Kasumi-1 (cell line): Measurements from ENCODE around the gene PATL2.
"Not testable (repeated sequence)": the region's sequence is repeated elsewhere in the genome, so short reads cannot be mapped to it uniquely, and the experiment has no call there.

Experiments
- DNase-seq, 2 experiments: peaks; one replicate each; lab custom pipeline; 2025; lab: John Stamatoyannopoulos, UW

PATL2 gene

DNA sequence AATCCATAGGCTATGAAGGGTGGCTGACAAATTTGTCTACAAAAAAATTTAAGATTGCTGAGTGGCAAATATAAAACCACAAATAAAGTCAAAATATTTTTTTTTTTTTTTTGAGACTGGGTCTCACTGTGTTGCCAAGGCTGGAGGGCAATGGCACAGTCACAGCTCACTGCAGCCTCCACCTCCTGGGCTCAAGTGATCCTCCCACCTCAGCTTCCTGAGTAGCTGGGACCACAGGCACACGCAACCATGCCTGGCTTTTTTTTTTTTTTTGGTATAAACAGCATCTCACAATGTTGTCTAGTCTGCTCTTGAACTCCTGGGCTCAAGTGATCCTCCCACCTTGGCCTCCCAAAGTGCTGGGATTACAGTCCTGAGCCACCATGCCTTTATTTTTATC, 20.9 kb downstream of the PATL2 start:
- DNase-seq, result not testable (repeated sequence)

DNA sequence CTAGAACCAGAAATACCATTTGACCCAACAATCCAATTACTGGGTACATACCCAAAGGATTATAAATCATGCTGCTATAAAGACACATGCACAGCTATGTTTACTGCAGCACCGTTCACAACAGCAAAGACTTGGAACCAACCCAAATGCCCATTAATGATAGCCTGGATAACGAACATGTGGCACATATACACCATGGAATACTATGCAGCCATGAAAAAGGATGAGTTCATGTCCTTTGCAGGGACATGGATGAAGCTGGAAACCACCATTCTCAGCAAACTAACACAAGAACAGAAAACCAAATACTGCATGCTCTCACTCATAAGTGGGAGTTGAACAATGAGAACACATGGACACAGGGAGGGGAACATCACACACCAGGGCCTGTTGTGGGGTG, 21.8 kb downstream of the PATL2 start:
- not testable (repeated sequence) for DNase-seq

DNA sequence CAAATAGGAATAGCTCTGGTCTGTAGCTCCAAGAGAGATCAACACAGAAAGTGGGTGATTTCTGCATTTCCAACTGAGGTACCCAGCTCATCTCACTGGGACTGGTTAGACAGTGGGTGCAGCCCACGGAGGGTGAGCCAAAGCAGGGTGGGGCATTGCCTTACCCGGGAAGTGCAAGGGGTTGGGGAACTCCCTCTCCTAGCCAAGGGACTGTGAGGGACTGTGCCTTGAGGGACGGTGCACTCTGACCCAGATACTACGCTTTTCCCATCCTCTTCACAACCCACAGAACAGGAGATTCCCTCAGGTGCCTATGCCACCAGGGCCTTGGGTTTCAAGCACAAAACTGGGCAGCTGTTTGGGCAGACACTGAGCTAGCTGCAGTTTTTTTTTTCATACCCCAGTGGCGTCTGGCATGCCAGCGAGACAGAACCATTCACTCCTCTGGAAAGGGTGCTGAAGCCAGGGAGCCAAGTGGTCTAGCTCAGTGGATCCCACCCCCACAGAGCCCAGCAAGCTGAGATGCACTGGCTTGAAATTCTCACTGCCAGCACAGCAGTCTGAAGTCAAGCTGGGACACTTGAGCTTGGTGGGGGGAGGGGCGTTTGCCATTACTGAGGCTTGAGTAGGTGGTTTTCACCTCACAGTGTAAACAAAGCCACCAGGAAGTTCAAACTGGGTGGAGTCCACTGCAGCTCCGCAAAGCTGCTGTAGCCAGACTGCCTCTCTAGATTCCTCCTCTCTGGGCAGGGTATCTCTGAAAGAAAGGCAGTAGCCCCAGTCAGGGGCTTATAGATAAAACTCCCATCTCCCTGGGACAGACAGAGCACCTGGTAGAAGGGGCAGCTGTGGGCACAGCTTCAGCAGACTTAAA, 28.1 kb downstream of the PATL2 start:
- not testable (repeated sequence) for DNase-seq

- DNase-seq, result no peak
Observed at GRCh38 chr15:44682211-44682610, 28.9 kb downstream of the PATL2 start.

DNA sequence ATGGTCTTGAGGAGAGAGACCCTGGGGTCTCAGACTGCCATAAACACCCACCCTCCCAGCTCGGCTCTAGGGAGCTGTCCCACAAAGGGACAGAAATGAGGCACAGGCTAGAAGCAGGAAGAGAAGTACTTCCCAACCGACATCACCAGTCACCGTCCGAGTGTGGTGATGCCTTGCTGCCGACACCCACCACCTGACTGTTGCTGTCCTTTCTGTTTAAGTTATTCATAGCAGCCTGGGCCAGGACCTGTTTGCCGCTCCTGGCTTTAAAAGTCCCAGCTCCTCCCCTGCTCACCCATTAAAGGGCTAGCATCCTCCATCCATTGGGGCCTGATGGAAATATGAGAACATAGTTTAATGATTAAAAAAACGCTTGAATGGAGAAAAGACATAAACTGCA, 34.4 kb downstream of the PATL2 start:
- no peak for DNase-seq

GRCh38 chr15:44675911-44676310, 35.2 kb downstream of the PATL2 start:
- DNase-seq, result no peak

DNA sequence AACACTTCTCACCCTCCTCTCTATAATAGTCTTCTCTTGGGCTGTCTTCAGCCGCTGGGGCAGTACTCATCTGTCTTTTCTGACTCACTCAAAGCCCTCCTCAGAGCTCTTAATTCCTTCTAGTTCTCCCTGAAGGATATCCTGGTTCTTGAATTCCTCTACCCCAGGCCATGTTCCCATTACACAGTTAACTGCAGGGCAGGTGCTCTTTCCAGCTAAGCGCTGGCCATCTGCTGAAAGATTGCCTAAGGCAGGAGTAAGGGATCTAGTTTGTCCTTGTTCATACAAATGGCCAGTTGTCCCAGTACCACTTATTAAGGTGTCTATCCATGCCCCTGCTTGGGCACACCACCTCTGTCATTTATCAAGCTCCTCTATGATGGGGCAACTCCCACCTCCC, 37.5 kb downstream of the PATL2 start:
- DNase-seq, result no peak

DNA sequence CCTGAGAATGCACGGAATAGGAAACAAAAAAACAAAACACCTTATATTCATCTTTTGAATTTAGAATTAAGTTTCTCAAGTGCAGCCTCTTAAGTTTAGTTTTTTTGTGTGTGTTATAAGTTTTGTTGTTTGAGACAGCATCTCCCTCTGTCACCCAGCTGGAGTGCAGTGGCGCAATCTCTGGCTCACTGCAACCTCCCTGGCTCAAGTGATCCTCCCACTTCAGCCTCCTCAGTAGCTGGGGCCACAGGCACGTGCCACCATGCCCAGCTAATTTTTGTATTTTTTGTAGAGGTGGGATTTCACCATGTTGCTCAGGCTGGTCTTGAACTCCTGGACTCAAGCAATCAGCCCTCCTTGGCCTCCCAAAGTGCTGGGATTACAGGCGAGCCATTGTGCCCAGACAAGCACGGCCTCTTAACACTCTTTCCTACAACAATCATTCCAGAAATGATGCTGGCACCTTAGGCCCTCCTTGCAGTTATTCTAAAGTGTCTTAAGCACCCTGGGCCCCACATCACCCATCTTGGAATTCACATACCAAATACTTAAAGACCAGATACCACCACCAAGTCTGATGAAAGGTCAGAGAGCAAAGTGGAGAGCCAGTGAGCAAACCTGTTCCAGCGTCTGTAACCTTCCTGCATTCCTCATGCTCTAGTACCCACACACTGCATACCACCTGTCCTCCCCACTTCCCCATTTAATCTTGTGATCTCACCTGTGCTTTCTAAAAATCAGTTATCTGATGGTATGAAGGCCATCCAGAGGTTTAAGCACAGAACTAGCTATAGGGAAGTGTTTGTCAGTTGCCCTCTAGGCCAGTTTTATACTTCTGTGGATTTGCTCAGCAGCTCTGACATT, 40.8 kb downstream of the PATL2 start:
- no peak for DNase-seq

DNA sequence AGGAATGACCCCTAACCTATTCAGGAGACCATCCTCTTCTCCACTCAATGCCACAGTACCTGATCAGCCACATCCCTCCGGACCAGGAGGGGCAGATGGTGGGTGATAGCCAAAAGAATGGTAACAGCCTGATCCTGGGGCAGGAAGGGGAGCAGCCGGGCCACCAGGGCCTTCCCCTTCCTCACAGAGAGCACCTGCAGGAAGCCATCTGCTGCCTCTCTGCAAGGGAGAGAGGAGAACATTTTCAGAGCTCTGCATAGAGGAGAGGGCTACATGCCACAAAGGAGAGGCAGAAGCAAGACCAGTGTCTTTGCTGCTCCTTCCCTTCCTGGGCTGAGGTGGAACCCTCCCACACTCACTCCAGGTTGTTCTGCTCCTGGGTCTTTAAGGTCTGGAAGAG, 42.2 kb downstream of the PATL2 start:
- DNase-seq, result no peak

DNA sequence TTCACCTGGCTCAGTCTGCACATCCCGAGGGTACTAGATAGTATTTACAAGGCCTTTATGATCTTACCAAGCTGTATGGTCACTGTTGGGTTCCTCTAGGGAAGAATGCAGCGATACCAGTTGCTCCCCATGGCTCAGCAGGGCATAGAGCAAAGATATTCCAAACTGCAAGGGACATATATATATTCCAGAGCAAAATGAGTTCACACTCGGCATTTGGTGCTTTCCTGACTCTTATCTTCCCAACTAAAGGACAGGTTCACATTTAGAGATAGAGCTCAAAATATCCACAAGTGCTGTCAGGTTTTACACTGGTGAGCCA, 44.1 kb downstream of the PATL2 start:
- DNase-seq, result no peak

DNA sequence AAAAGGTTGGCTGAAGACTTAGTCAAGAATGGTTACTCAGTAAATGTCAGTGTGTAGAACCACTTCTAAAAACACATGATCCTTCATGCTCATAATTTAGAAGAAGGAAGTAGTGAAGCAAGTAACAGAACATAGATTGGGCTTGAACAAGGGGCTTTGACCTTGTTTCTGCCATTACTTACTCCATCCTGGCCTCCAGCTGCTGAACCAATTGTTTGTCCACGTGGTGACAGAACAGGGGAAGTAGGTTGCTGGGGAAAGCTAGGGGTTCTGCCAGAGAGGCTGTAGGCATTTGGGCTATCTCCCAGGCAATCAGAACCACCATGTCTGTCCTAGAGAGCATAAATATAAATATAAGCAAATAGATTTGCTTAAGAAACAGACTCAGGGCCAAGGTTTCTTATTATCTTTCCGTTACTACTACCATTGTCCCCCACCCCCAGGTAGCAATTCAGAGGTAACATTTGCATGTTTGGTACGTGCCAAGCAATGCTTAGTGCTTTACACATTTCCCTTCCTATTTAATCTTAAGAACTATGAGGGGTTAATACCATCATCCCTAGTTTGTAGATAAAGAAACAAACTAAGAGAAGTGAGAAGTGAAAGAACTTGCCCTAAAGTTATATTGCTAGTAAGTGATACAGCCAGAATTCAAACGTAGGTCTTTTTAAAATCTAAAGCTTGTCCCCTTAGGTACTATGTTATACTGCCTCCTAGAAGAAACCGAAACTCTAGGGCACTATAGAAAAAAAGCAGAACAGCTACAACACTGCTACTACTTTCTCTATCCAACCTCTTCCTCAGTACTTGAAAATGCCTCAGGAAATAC, 44.7 kb downstream of the PATL2 start:
- no peak for DNase-seq

- peak; percentile 83 to 86 for DNase-seq
Observed at GRCh38 chr15:44663410-44664308, 47.5 kb downstream of the PATL2 start, which contains the start of gene SPG11. Gene SPG11, minus strand, starts transcription at chr15:44663662. Its CDS starts 15 bp downstream, at chr15:44663647.

DNA sequence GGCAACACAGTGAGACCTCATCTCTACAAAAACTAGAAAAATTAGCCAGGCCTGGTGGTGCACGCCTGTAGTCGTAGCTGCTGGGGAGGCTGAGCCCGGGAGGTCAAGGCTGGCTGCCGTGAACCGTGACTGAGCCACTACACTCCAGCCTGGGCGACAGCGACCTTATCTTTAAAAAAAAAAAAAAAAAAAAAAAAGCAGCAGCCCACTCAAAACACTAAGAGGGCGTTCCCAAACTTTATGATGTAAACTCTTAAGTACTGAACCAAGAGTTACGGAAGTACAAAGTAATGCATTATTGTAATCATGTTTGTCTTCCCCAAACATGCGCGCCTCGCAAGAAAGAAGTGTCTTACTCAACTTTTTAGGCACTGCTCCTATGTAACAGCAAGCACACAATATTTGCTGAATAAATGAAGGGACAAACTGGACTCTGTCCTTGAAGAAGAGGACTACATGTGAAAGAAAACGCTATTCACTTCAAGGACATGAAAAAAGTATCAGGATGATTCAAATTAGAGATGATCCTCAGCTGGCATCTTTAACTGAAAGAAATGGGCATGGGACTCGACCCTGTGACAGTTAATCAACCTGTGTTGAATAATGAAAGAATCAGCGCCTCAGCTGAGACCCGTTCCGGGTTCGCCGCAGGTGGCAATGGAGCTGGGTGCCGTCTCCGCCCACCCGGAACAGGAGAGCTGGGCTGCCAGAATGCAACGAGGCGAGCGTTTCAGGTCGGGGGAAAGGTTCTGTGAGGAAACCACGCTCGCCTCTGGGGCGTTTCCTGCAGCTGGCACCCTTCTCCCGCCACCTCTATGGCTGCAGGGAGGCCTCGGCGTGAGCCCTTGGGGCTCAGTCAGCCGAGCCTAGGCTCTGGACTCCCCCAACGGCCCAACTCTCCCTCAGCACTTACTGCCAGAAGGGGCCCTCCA, 48.4 kb downstream of the PATL2 start:
- peak; percentile 6 to 34 for DNase-seq

GRCh38 chr15:44661576-44661975, 49.5 kb downstream of the PATL2 start:
- no peak for DNase-seq

GRCh38 chr15:44659056-44659455, 52.1 kb downstream of the PATL2 start:
- no peak for DNase-seq

DNA sequence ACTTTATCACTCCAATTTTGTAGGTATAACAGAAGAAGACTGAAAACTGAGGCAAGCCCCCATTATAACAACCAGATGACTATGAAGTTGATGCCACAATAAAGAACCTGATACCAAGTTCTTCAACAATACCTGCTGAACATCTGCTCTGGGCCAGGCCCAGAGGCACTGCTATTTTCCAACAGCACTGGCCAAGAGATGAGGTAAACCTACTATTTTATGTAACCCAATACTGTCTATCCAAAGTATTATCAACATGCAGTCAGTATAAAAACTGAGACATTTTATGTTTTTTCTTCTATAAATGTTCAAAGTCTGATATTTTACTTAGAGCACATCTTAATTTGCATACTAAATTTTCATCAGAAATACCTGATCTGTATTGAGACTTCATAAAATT, 53.7 kb downstream of the PATL2 start:
- DNase-seq, result no peak

DNA sequence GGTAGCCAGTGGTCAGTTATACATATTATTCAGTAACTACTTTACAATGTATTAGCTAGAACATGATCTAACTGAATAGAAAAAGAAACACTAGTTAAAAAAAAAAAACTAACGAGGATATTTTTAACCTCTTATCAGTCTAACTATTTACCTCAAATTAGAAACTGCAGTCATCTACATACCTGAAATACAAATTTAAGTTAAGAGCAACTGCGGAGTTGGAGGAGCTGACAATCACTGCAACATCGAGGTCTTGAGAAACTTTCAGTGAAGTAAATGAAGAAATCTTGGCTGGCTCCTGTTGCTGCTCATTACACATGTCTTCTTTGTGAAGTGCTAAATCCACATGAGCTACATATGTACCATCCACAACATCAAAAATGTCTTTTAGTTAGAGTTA, 54.2 kb downstream of the PATL2 start:
- DNase-seq, result no peak

DNA sequence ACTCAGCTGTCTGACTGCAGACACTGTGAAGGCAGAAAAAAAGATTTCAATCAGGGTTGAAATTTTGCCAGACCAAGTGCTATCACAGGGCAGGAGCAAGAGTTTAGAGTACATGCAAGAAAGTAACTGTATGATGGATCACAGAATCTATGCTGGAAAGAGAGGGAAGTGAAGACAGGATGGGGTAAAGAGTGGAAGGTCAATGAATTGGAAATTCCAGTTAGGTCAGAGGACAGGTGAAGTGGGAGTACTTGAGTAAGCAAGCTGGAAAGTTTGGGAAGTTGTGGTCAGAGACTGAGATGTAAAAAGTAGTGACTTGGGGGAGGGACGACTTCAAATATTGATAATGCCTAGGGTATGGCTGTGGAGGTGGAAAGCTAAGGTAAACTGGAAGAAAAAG, 54.8 kb downstream of the PATL2 start:
- no peak for DNase-seq

GRCh38 chr15:44654858-44655257, 56.3 kb downstream of the PATL2 start:
- no peak for DNase-seq

DNA sequence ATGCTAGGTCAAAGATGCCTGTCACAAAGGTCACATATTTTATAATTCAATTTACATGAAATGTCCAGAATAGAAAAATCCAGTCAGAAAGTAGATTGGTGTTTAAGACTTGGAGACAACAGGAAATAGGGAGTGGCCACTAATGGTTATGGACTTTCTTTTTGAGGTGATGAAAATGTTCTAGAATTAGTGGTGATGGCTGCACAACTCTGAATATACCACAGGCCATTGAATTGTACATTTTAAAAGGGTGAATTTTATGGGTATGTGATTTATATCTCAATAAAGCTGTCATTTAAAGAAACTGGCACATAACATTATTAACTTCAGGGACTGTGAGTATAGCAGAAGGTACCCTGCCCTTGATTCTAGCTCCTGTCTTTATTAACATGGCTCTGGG, 63.5 kb downstream of the PATL2 start:
- no peak for DNase-seq
